Measurements from ENCODE around the gene OR8A1.
"Not testable (repeated sequence)": the region's sequence is repeated elsewhere in the genome, so short reads cannot be mapped to it uniquely, and the experiment has no call there.

The OR8A1 gene

GRCh38 chr11:124597626-124598025 lies 27.8 kb downstream of the OR8A1 start:
- DNase-seq: no peak

- no peak for DNase-seq
Measured at GRCh38 chr11:124600621-124601320, 31.0 kb downstream of the OR8A1 start.

GRCh38 chr11:124602193-124602592 lies 32.4 kb downstream of the OR8A1 start:
- no peak for DNase-seq

- DNase-seq: not testable (repeated sequence)
Measured at GRCh38 chr11:124602723-124603122, 32.9 kb downstream of the OR8A1 start.

GRCh38 chr11:124605719-124606118 lies 35.9 kb downstream of the OR8A1 start:
- no peak for DNase-seq

- DNase-seq: no peak
Measured at GRCh38 chr11:124608147-124608546, 38.4 kb downstream of the OR8A1 start.

GRCh38 chr11:124610295-124610694 lies 40.5 kb downstream of the OR8A1 start:
- DNase-seq: no peak

GRCh38 chr11:124611064-124611463 lies 41.3 kb downstream of the OR8A1 start, which contains the start of gene PANX3:
Gene PANX3 (plus strand): TSS chr11:124611428. CDS start chr11:124611557, 129 bp downstream.
- no peak for DNase-seq

- no peak for DNase-seq
Measured at GRCh38 chr11:124612045-124612444, 42.2 kb downstream of the OR8A1 start.

GRCh38 chr11:124612567-124613246 lies 42.9 kb downstream of the OR8A1 start:
- DNase-seq: no peak

- DNase-seq: no peak
Measured at GRCh38 chr11:124618863-124619262, 49.1 kb downstream of the OR8A1 start.
